SK-N-SH (cell line): ENCODE measurements around the gene PLEKHG7. TPM values are rescaled to one million over a fixed set of nuclear protein-coding genes. Genes with fewer than 3 reads are reported as not detected.

Experiments used
- CTCF ChIA-PET: fragments of 300-600, 350-600 bp; formaldehyde crosslinking; extraction: SDS; loops from one replicate; lab custom pipeline; 2021; lab: Yijun Ruan, JAX
- POLR2A ChIA-PET: fragments of 350-600 bp; sonication (Branson Sonifier 250); formaldehyde crosslinking; extraction: SDS; loops from one replicate; lab custom pipeline; 2020; ENCODE audit warnings: antibody characterized with exemption, inconsistent platforms; lab: Yijun Ruan, JAX
- DNase-seq: peaks from one replicate; pipeline ENCODE4 v3.0.0; 2012
- H2AFZ ChIP-seq: fragments of 200-600 bp; sonication (generic); 2 replicates; pipeline ENCODE4 v1.8.1; 2016; ENCODE audit warnings: antibody characterized with exemption, mild to moderate bottlenecking, low read depth
- H3F3A ChIP-seq: fragments of 200-600 bp; sonication (generic); replicated peaks from 2 replicates; pipeline ENCODE3; 2016; ENCODE audit warnings: antibody characterized with exemption, mild to moderate bottlenecking; ENCODE audit not compliant: insufficient read depth
- H3K27ac ChIP-seq, 2 experiments: fragments of 200-500 bp in 1 of 2; fragments of 200-600 bp in 1 of 2; sonication (Bioruptor generic) in 1 of 2; sonication (generic), shearing (Covaris generic) in 1 of 2; 2 replicates each; pipeline versions ENCODE4 v1.5.1 to v1.6.1; 2014 to 2016; ENCODE audit warnings: low read depth in 2 of 2, inconsistent platforms in 1 of 2, low read length in 1 of 2, mild to moderate bottlenecking in 1 of 2, mixed read lengths in 1 of 2
- H3K27me3 ChIP-seq: fragments of 200-600 bp; sonication (generic), shearing (Covaris generic); 2 replicates; pipeline ENCODE4 v1.6.1; 2016; ENCODE audit warnings: mixed run types; ENCODE audit not compliant: insufficient read depth
- H3K36me3 ChIP-seq, 2 experiments: fragments of 200-500 bp in 1 of 2; fragments of 200-600 bp in 1 of 2; sonication (Bioruptor generic) in 1 of 2; sonication (generic) in 1 of 2; replicated peaks in 1 of 2; 2 replicates each; pipeline versions ENCODE3 to v1.5.1; 2014 to 2016; ENCODE audit warnings: low read length in 1 of 2, mild to moderate bottlenecking in 1 of 2; ENCODE audit not compliant: insufficient read depth in 2 of 2, control insufficient read depth in 1 of 2
- H3K4me1 ChIP-seq, 2 experiments: fragments of 200-500 bp in 1 of 2; fragments of 200-600 bp in 1 of 2; sonication (Bioruptor generic) in 1 of 2; sonication (generic), shearing (Covaris generic) in 1 of 2; 2 replicates each; pipeline versions ENCODE4 v1.5.1 to v1.6.1; 2014 to 2016; ENCODE audit warnings: low read depth in 1 of 2, low read length in 1 of 2, mixed run types in 1 of 2; ENCODE audit not compliant: insufficient read depth in 2 of 2, control insufficient read depth in 1 of 2
- H3K4me2 ChIP-seq: fragments of 200-600 bp; sonication (generic), shearing (Covaris generic); 2 replicates; pipeline ENCODE4 v1.6.1; 2017; ENCODE audit warnings: mixed run types
- H3K4me3 ChIP-seq, 2 experiments: fragments of 200-500 bp in 1 of 2; fragments of 200-600 bp in 1 of 2; sonication (Bioruptor generic) in 1 of 2; sonication (generic), shearing (Covaris generic) in 1 of 2; 2 replicates each; pipeline versions ENCODE4 v1.5.1 to v1.8.1; 2014 to 2016; ENCODE audit warnings: low read depth in 2 of 2, inconsistent platforms in 1 of 2, low read length in 1 of 2, mild to moderate bottlenecking in 1 of 2, mixed read lengths in 1 of 2, moderate library complexity in 1 of 2
- H3K79me2 ChIP-seq: fragments of 200-600 bp; sonication (generic); 2 replicates; pipeline ENCODE4 v1.8.1; 2017; ENCODE audit warnings: mild to moderate bottlenecking; ENCODE audit not compliant: insufficient read depth
- H3K9ac ChIP-seq: fragments of 200-600 bp; sonication (generic); 2 replicates; pipeline ENCODE4 v1.6.1; 2017; ENCODE audit warnings: mixed run types
- H3K9me2 ChIP-seq: fragments of 200-600 bp; sonication (generic); 2 replicates; pipeline ENCODE4 v1.6.1; 2017; ENCODE audit warnings: mixed run types
- H3K9me3 ChIP-seq: fragments of 200-600 bp; sonication (generic); 2 replicates; pipeline ENCODE4 v1.6.1; 2017; ENCODE audit warnings: mixed run types, mild to moderate bottlenecking, moderate library complexity
- H4K20me1 ChIP-seq: fragments of 200-600 bp; sonication (generic); 2 replicates; pipeline ENCODE4 v1.6.1; 2017; ENCODE audit warnings: mild to moderate bottlenecking, mixed run types; ENCODE audit not compliant: insufficient read depth
- CHD2 ChIP-seq: fragments of 150-350 bp; IDR thresholded peaks from 2 replicates; pipeline ENCODE4 v1.6.1; 2018; ENCODE audit warnings: low read length; ENCODE audit not compliant: partially characterized antibody
- FOXM1 ChIP-seq: IDR thresholded peaks from 2 replicates; pipeline ENCODE4 v1.4.0; 2012; ENCODE audit warnings: low read depth, mild to moderate bottlenecking
- GATA2 ChIP-seq: sonication (generic); formaldehyde crosslinking; IDR thresholded peaks from 2 replicates; pipeline ENCODE4 v1.5.0; 2020; ENCODE audit warnings: mild to moderate bottlenecking, missing genetic modification reagents
- POLR2AphosphoS5 ChIP-seq: IDR thresholded peaks from 2 replicates; pipeline ENCODE4 v1.6.1; 2012; ENCODE audit warnings: low read depth, low read length
- SIN3A ChIP-seq: IDR thresholded peaks from 2 replicates; pipeline ENCODE4 v1.6.1; 2012; ENCODE audit warnings: low read depth, mild to moderate bottlenecking, low read length, moderate library complexity, borderline replicate concordance
- TEAD4 ChIP-seq: IDR thresholded peaks from 2 replicates; pipeline ENCODE4 v1.4.0; 2012; ENCODE audit warnings: mild to moderate bottlenecking, borderline replicate concordance; ENCODE audit not compliant: insufficient read depth
- WGBS: methylation state at CpG from one replicate; pipeline ENCODE4 v1.1.6; 2017; ENCODE audit warnings: low lambda C conversion rate; 5-methylcytosine and 5-hydroxymethylcytosine counted together
- polyA plus RNA-seq, 3 experiments: library from polyadenylated mRNA; depleted of rRNA; stranded (reverse); fragments of >200 nt; gene quantifications; 2 replicates each; pipeline ENCODE4 v1.2.3, GENCODE V29; 2012
- TF ChIP-seq, protein P1 (sequence below): fragments of 200-600 bp; sonication (generic); IDR thresholded peaks from 2 replicates; pipeline ENCODE4 v1.6.1; 2017; ENCODE audit warnings: antibody characterized with exemption, mild to moderate bottlenecking, moderate library complexity
- TF ChIP-seq, protein P2 (sequence below): IDR thresholded peaks from 2 replicates; pipeline ENCODE4 v1.4.0; 2012; ENCODE audit warnings: low read depth, borderline replicate concordance
- TF ChIP-seq, protein P3 (sequence below): IDR thresholded peaks from 2 replicates; pipeline ENCODE4 v1.6.1; 2012; ENCODE audit warnings: mild to moderate bottlenecking, low read depth, low read length, moderate library complexity
- TF ChIP-seq, protein P4 (sequence below): IDR thresholded peaks from 2 replicates; pipeline ENCODE4 v1.4.0; 2012; ENCODE audit warnings: low read depth

The PLEKHG7 gene
- polyA plus RNA-seq, 1 of the 3 experiments (the other 2 are of a cell fraction) = not detected

DNA sequence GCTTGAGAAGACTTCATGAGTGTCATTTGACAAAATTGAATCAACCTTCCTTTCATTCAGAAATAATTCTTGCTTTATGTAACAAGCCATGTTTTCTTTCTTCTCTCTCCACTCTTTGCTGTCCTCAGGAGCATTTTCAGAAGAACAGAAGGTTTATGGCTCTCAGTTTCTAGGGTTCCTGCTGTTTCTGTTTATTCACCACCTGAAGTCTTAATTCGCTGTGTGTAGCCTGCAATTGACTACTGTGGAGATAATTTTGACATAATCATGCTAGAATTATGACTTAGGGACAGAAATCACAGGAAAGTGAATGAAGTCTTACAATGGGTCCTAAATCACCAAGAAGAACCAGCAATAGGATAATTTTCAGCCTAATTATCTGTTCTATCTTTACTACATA, 7.2 kb upstream of the PLEKHG7 start:
- H3K9ac ChIP-seq = no peak overlapping the region
- 10% methylated on average over 1 of the region's 1 CpG for WGBS
- POLR2A ChIA-PET = no interaction called here

DNA sequence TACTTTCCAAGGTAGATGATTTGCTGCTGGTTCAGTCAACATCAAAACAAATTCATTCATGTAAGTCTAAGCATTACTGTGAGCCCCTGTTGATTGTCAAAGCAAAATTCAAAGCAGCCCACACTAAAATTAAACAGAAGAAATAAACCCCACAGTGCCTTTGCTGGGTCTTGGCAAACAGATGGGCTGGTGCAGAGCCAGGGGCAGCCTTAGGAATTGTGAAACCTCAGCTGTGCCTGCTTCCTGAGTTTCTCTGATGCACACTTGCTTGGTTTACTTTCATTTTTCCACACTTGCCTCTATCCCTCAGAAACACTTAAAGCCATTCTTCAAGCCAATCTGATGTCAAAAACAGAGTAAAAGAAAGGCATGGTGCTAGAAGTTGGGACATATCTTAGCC, 6.6 kb upstream of the PLEKHG7 start:
- TF ChIP-seq TEAD4 = no peak
- no peak for TF ChIP-seq FOXM1
- TF ChIP-seq GATA2 (CRISPR knock-in tag) = no peak
- TF ChIP-seq, protein P1, sequence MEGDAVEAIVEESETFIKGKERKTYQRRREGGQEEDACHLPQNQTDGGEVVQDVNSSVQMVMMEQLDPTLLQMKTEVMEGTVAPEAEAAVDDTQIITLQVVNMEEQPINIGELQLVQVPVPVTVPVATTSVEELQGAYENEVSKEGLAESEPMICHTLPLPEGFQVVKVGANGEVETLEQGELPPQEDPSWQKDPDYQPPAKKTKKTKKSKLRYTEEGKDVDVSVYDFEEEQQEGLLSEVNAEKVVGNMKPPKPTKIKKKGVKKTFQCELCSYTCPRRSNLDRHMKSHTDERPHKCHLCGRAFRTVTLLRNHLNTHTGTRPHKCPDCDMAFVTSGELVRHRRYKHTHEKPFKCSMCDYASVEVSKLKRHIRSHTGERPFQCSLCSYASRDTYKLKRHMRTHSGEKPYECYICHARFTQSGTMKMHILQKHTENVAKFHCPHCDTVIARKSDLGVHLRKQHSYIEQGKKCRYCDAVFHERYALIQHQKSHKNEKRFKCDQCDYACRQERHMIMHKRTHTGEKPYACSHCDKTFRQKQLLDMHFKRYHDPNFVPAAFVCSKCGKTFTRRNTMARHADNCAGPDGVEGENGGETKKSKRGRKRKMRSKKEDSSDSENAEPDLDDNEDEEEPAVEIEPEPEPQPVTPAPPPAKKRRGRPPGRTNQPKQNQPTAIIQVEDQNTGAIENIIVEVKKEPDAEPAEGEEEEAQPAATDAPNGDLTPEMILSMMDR = no peak
- no peak for TF ChIP-seq SIN3A
- TF ChIP-seq, protein P2, sequence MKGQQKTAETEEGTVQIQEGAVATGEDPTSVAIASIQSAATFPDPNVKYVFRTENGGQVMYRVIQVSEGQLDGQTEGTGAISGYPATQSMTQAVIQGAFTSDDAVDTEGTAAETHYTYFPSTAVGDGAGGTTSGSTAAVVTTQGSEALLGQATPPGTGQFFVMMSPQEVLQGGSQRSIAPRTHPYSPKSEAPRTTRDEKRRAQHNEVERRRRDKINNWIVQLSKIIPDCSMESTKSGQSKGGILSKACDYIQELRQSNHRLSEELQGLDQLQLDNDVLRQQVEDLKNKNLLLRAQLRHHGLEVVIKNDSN = no peak
- H3F3A ChIP-seq = no peaks in the 10 kb centered on the region
- no peaks in the 10 kb centered on the region for H3K4me1 ChIP-seq
- no peaks in the 10 kb centered on the region for H3K27me3 ChIP-seq
- no peaks in the 10 kb centered on the region for H3K9me3 ChIP-seq
- POLR2A ChIA-PET = no interaction called here
- DNase-seq = no peak
- H3K27ac ChIP-seq = no peak overlapping the region
- no peak overlapping the region for H3K4me2 ChIP-seq
- H3K9ac ChIP-seq = no peak overlapping the region
- no peaks in the 10 kb centered on the region for H3K9me2 ChIP-seq
- H2AFZ ChIP-seq = no peak overlapping the region
- H3K79me2 ChIP-seq = no peaks in the 10 kb centered on the region
- no peaks in the 10 kb centered on the region for H4K20me1 ChIP-seq
- H3K36me3 ChIP-seq = no peaks in the 10 kb centered on the region
- CTCF ChIA-PET = no interaction called here
- no peak overlapping the region for H3K4me3 ChIP-seq

More for the DNA sequence above, 7.2 kb upstream of the PLEKHG7 start:
- Histone ChIP-seq H3K9me2 (no peaks in the 10 kb centered on the region), H3K27me3 (no peaks in the 10 kb centered on the region), H3K4me2 (no peak overlapping the region), H3K9me3 (no peaks in the 10 kb centered on the region), H3K79me2 (no peaks in the 10 kb centered on the region), H3K27ac (no peak overlapping the region), H3K4me1 (no peaks in the 10 kb centered on the region), H3F3A (no peaks in the 10 kb centered on the region), H3K36me3 (no peaks in the 10 kb centered on the region), H3K4me3 (no peak overlapping the region), H4K20me1 (no peaks in the 10 kb centered on the region), H2AFZ (no peak overlapping the region)
- CTCF ChIA-PET = no interaction called here
- DNase-seq = no peak
- TF ChIP-seq, protein P3, sequence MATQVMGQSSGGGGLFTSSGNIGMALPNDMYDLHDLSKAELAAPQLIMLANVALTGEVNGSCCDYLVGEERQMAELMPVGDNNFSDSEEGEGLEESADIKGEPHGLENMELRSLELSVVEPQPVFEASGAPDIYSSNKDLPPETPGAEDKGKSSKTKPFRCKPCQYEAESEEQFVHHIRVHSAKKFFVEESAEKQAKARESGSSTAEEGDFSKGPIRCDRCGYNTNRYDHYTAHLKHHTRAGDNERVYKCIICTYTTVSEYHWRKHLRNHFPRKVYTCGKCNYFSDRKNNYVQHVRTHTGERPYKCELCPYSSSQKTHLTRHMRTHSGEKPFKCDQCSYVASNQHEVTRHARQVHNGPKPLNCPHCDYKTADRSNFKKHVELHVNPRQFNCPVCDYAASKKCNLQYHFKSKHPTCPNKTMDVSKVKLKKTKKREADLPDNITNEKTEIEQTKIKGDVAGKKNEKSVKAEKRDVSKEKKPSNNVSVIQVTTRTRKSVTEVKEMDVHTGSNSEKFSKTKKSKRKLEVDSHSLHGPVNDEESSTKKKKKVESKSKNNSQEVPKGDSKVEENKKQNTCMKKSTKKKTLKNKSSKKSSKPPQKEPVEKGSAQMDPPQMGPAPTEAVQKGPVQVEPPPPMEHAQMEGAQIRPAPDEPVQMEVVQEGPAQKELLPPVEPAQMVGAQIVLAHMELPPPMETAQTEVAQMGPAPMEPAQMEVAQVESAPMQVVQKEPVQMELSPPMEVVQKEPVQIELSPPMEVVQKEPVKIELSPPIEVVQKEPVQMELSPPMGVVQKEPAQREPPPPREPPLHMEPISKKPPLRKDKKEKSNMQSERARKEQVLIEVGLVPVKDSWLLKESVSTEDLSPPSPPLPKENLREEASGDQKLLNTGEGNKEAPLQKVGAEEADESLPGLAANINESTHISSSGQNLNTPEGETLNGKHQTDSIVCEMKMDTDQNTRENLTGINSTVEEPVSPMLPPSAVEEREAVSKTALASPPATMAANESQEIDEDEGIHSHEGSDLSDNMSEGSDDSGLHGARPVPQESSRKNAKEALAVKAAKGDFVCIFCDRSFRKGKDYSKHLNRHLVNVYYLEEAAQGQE = no peak
- TF ChIP-seq, protein P4, sequence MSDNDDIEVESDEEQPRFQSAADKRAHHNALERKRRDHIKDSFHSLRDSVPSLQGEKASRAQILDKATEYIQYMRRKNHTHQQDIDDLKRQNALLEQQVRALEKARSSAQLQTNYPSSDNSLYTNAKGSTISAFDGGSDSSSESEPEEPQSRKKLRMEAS = no peak
- TF ChIP-seq CHD2 (no peak), POLR2AphosphoS5 (no peak)
